ENCODE data around the gene NCR3LG1. TPM values are rescaled to one million over a fixed set of nuclear protein-coding genes. Genes with fewer than 3 reads are reported as not detected.

Gene NCR3LG1
- total and polyA plus RNA-seq, 2 of the 4 experiments (the other 2 are of a cell fraction), result 1.7 to 4.1 TPM

- intact Hi-C loops (cut with micrococcal nuclease), result no loop called here
- no TSS peak for BruUV-seq (replicated peaks)
Measured at GRCh38 chr11:17407575-17407974, 56.0 kb downstream of the NCR3LG1 start.

More at GRCh38 chr11:17407575-17407974, 56.0 kb downstream of the NCR3LG1 start:
- DNase-seq, result no peak
- ChIA-PET CTCF (no interaction called here), POLR2A (ENCODE audit: unreplicated experiment) (no interaction called here)
- Histone ChIP-seq H3K79me1 (ENCODE audit: low read depth in 1 of 2, low read length in 2 of 2) (no peaks in the 10 kb centered on the region), H3K14ac (replicated peaks; ENCODE audit: low read depth, low read length) (no peak overlapping the region), H3K23ac (ENCODE audit: low read depth, low read length) (no peak overlapping the region), H2AK5ac (ENCODE audit: low read depth, low read length) (no peak overlapping the region), H2BK20ac (ENCODE audit: low read depth, low read length) (no peak overlapping the region), H2BK120ac (ENCODE audit: low read depth, low read length) (no peak overlapping the region), H3K9ac (ENCODE audit: low read depth, low read length) (no peak overlapping the region), H3K4me2 (ENCODE audit: low read depth, low read length) (no peak overlapping the region), H3K9me3 (ENCODE audit: control insufficient read depth, insufficient read depth, low read length) (0 out of 2 replicates have a peak, but pooled peaks cover 3% of the 10 kb centered on the region), H2AK9ac (replicated peaks; ENCODE audit: low read depth, low read length, poor library complexity) (no peak overlapping the region), H4K5ac (ENCODE audit: low read depth, low read length) (no peak overlapping the region), H2BK15ac (ENCODE audit: low read depth, low read length) (no peak overlapping the region), H4K8ac (ENCODE audit: low read depth in 2 of 2, low read length in 2 of 2) (no peak overlapping the region), H3K18ac (ENCODE audit: low read depth, low read length) (no peak overlapping the region), H2BK5ac (ENCODE audit: low read depth, low read length, poor library complexity, severe bottlenecking) (no peak overlapping the region), H3K4ac (ENCODE audit: low read depth, low read length) (no peak overlapping the region), H3K4me1 (ENCODE audit: control insufficient read depth, insufficient read depth, low read length) (no peaks in the 10 kb centered on the region), H3K9me1 (ENCODE audit: insufficient read depth, low read length) (no peaks in the 10 kb centered on the region), H3K27me3 (ENCODE audit: control insufficient read depth, insufficient read depth, low read length) (peaks cover 5% of the 10 kb centered on the region), H3K27ac (ENCODE audit: insufficient read depth, low read length) (no peak overlapping the region), H3K56ac (ENCODE audit: extremely low read depth, insufficient read depth, low read length) (no peak overlapping the region), H4K91ac (ENCODE audit: insufficient read depth, low read depth, low read length) (no peak overlapping the region), H3K36me3 (ENCODE audit: control insufficient read depth, insufficient read depth, low read length) (no peaks in the 10 kb centered on the region), H4K20me1 (ENCODE audit: insufficient read depth, low read length) (no peaks in the 10 kb centered on the region), H3K4me3 (ENCODE audit: insufficient read depth, low read depth, low read length) (no peak overlapping the region), H2AFZ (replicated peaks; ENCODE audit: low read length, poor library complexity) (peak overlapping the region; percentile 36)
- dilution Hi-C loops (cut with HindIII; ENCODE audit: low sequenced_read_pairs, unreplicated experiment) (no loop called here), in situ Hi-C loops (cut with MboI; ENCODE audit: low sequenced_read_pairs) (no loop called here)
- no CpG with 5 or more reads among the region's 2 CpGs for WGBS, 2 experiments (ENCODE audit: extremely low coverage in 2 of 2, insufficient read length in 1 of 2)
- TF ChIP-seq, protein P1, sequence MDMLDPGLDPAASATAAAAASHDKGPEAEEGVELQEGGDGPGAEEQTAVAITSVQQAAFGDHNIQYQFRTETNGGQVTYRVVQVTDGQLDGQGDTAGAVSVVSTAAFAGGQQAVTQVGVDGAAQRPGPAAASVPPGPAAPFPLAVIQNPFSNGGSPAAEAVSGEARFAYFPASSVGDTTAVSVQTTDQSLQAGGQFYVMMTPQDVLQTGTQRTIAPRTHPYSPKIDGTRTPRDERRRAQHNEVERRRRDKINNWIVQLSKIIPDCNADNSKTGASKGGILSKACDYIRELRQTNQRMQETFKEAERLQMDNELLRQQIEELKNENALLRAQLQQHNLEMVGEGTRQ (IDR thresholded peaks at IDR 0.05; ENCODE audit: low read depth, low read length), result peak; percentile 80
- TF ChIP-seq POLR2A (IDR thresholded peaks at IDR 0.05; ENCODE audit: low read depth, low read length), result no peak
- ATAC-seq (ENCODE audit: low read depth), result no peak
